SKM-1 (cell line): ENCODE data around the gene PLCXD3.

Experiments used
- DNase-seq: peaks from one replicate; lab custom pipeline; 2025; ENCODE audit not compliant: unreplicated experiment; lab: John Stamatoyannopoulos, UW

The PLCXD3 gene, protein sequence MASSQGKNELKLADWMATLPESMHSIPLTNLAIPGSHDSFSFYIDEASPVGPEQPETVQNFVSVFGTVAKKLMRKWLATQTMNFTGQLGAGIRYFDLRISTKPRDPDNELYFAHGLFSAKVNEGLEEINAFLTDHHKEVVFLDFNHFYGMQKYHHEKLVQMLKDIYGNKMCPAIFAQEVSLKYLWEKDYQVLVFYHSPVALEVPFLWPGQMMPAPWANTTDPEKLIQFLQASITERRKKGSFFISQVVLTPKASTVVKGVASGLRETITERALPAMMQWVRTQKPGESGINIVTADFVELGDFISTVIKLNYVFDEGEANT

DNA sequence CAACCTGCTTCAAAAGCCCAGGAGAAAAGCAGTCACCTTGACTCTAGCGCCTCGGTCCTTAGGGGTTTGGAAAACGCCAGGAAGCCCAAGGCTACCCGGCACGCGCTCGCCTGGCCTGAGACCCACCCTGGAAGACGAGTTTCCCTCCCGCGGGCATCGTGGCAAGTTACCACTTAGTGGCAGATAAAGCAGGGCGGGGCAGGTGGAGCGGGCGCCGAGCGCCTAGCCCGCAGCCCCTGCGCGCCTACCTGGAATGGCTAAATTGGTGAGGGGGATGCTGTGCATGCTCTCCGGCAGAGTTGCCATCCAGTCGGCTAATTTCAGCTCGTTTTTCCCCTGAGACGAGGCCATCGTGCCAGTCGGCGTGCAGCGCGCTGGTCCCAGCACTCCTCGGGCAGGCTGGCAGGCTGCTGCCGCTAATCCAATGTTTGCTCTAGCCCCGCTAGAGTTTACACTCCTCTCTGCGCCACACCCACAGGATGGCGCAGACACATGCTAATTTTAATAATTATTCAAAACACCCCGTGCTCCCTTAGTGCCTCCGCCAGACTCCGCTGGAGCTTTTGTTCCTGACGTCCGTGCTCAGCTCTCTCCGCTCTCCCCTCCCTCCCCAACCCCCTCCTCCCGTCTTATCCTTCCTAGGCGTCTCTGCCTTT lies at the start of gene PLCXD3:
TSS of gene PLCXD3 (minus strand) at position 426 of the 656 bp plus-strand sequence. CDS start at position 351, 75 bp downstream.
- DNase-seq = no peak

DNA sequence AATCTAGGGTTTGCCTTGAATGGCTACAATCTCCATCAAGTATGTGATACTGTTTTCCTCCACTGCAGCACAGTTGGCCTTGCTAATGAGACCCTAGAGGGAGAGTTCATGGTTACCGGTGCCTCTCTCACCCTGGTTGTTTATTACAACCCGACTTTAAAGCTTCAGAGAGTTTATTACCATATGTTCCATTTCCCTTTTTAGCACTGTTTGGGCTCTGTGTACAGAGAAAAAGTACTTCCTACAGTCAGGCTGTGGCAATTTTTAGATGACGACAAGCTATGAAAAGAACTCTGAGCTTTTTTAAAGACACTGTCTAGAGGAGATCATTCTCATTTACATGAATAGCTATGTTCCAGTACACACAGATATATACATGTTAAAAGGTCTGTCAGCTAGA lies 48.8 kb upstream of the PLCXD3 start:
- no peak for DNase-seq

DNA sequence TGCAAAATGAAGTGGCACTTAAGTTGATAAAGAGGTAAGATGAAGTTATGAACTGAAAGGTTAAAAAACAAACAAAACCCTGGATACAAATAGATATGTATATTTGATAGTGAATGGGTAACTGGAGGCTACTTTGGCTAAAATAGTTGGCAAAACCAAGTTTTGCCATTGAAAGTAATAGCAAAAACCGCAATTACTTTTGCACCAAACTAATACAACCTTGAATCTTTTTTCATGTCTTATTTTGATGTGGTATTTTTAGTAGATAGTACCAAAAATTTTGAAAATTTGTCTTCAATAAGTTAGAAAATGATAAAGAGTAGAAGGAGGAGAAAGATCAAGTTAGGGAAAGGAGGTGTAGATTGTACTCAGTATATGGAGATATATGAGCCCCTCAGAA lies 47.9 kb upstream of the PLCXD3 start:
- DNase-seq = no peak

DNA sequence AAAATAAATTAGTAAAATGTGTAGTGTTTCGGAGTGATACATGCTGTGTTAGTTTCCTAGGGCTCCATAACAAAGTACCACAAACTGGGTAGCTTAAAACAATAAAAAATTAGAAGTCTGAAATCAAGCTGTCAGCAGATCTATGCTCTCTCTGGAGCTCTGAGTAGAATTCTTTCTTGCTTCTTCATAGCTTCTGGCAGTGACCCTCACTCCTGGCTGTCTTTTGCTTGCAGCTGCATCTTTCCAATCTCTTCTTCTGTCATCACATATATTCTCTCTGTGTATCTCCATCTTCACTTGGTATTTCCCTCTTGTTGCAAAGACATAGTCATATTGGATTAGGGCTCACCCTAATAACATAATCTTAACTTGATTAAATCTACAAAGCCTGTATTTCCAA lies 37.6 kb upstream of the PLCXD3 start:
- no peak for DNase-seq

DNA sequence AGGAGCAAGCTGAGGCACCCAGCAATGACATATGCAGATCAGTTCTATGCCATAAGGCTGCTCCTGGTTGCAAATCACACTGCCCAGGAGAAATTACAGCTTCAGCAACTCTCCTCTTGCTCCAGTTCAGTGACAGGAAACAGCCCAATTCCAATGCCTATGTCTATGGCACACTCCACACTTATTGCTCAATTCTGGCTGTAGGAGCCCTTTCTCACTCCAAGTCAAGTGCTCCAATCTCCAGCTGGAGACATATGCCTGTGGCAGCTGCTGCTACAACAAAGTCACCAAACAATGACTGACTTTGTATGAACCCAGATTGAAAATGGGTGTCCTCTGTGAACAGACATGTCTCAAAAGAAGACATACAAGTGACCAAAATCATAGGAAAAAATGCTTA lies 31.8 kb upstream of the PLCXD3 start:
- DNase-seq = no peak

DNA sequence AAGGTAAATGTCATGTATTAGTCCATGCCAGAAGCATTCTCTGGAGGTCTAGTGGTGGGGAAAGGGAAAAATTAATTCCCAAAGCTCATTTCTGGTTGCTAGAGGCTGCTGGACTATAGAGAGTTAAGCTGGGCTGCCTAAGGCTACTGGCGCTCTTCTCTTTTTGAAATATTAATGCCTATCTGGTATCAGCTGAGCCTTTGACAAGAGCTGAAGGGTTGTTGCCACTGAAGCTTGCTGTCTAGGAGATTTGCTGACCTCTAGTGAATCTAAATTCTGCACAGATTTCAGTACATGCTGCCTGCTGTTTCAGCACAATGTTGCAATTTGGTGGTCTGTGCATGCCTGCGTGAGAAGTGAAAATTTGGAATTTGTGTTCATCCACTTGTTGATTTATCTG lies 29.1 kb upstream of the PLCXD3 start:
- DNase-seq = no peak

DNA sequence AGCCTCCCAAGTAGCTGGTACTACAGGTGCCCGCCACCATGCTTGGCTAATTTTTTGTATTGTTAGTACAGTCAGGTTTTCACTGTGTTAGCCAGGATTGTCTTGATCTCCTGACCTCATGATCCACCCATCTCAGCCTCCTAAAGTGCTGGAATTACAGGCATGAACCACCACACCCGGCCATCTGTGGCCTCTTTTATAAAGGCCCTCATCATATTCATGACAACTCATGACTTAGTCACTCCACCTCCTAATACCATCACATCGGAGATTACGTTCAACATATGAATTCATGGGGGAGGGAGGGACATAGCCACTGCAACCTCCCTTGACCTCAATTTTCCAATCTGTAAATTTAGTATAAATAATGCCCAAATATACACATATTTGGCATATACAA lies 27.2 kb upstream of the PLCXD3 start:
- DNase-seq = no peak

DNA sequence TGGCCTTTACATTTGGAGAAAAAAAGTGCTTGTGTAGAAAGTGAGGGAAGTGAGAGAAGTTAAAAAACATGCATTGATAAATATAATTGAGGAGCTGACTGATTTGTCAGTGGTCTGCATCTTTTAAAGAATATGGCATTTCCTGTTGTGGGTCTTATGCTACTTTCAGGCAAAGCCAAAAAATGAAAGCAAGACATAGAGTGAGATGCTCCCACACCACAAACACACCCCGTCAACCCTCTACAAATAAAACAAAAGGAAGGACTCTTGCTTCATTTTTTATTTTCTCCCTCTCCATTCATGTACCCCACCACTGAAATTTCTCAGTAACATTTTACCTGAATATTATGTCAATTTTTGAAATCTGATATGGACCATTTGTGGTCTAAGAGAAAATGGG lies 22.1 kb upstream of the PLCXD3 start:
- no peak for DNase-seq

DNA sequence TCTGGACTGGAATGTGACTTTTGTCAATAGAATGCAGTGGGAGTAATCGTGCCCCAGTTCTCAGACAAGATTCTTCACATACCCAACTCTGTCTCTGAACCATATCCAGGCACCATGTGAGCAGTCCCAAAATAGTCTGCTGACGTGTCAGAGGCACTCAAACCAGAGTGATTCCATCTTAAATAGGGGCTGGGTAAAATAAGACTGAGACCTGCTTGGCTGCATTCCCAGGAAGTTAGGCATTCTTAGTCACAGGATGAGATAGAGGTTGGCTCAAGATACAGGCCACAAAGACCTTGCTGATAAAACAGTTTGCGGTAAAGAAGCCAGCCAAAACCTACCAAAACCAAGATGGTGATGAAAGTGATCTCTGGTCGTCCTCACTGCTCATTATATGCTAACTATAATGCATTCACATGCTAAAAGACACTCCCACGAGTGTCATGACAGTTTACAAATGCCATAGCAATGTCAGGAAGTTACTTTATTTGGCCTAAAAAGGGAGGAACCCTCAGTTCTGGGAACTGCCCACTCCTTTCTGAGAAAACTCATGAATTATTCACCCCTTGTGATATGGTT lies 16.9 kb upstream of the PLCXD3 start:
- no peak for DNase-seq

DNA sequence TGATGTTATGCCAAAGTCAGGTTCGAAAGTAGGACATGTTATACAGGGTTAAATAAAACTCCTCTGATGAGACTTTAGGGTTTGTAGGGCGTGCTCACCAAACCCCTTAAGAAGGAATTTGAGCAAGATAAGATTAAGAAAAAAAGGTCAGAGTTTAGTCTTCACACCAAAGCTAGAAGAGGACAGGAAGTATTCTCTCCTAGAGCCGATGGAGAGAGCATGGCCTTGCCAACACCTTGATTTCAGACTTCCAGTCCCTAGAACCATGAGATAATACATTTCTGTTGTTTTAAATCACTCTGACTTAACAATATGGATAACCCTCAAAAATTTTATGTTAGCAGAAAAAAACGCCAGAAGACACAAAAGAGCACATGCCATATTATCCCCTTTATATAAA lies 16.3 kb upstream of the PLCXD3 start:
- no peak for DNase-seq

DNA sequence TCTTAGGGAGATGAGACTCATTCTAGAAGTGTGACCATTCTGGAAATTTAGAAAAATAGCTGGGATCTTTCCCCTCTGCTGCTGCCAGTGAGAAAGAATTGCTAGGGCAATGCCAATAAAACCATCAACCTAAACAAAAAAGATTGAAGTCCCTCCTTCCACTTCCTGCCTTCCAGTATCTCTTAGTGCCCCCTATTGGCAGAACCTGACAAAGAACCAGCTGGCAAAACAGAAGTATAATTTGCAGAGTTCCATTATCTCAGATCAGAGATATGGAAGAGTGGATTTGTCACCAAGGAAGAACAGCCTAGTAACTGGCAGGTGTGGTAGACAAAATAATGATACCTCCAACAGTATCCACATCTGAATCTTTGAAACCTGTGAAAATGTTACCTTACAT lies 13.8 kb upstream of the PLCXD3 start:
- DNase-seq = no peak

DNA sequence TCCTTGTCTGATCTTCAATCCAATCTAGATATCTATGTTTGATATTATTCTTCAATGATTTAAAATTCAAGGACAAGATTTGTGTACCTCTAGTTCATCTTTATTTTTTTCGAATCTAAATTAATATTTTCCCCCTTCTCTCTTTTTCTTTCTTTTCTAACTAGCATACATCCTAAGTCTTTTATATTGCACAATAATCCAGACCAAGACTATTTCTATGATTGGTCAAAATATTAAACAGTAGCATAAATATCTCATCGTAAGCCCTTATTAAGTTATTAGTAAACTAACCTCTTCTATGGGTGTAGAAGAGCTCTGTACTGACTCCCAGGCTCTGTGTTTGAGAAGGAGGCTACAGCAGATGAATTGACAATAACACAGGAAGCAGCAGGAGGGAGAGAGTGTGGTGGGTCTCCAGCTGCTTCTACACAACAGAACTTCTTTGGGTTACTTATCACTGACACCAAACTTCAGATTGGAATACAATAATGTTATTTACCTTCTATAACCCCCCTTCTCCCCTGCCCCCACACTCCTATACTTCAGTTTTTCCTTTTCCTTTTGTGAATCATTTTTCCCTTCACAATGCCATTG lies 11.9 kb upstream of the PLCXD3 start:
- no peak for DNase-seq

DNA sequence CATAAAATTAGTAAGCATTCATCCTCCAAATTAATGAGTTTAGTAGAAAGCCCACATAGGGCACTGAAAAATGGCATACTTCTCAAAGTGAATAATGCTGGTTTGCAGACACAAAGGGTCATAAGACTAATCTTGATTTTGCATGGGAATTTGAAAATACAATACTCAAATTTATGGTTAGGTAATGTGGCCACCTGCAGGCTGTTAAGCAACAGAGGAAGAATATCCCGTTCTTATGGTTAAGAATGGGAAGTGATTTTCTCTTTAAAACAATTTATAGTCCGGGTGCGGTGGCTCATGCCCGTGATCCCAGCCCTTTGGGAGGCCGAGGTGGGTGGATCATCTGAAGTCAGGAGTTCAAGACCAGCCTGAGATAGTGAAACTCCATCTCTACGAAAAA lies 9.4 kb upstream of the PLCXD3 start:
- DNase-seq = no peak

DNA sequence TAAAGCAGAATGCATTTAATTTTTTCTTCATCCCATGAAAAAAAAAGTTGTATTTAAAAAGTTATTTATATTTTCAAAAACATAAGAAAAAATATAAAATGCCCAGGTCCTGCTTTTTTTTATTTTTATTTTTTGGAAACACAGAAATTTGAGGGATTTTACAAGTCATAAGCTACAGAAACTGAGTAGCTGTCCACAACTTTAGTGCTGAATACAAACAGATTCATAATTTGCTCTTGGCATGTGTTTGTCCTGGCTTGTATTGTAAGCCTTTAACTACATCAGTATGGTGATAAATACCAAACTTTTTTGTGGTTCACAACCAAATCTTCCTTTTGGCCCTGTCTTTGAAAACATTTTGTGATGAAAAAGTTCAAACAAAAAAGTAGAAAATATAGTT lies 7.5 kb upstream of the PLCXD3 start:
- DNase-seq = no peak

DNA sequence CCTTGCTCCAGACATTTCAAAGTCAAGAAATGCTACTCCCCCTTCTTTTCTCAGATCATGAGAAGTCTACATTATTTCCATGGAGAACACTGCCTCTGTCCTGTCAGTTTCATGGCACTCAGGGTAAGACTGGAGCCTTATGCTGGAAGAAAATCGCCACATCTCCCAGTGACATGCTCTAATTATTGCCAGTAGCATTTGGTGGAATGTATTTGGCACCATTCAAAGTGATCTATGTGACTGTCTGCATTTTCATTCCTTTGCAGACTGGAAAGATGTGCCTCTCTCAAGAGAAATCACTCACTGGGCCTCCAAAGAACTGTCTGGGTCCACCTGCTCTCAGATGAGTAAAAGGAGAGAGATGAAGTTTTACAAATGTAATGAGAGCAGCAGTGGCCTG lies 840 bp upstream of the PLCXD3 start:
- DNase-seq = no peak

DNA sequence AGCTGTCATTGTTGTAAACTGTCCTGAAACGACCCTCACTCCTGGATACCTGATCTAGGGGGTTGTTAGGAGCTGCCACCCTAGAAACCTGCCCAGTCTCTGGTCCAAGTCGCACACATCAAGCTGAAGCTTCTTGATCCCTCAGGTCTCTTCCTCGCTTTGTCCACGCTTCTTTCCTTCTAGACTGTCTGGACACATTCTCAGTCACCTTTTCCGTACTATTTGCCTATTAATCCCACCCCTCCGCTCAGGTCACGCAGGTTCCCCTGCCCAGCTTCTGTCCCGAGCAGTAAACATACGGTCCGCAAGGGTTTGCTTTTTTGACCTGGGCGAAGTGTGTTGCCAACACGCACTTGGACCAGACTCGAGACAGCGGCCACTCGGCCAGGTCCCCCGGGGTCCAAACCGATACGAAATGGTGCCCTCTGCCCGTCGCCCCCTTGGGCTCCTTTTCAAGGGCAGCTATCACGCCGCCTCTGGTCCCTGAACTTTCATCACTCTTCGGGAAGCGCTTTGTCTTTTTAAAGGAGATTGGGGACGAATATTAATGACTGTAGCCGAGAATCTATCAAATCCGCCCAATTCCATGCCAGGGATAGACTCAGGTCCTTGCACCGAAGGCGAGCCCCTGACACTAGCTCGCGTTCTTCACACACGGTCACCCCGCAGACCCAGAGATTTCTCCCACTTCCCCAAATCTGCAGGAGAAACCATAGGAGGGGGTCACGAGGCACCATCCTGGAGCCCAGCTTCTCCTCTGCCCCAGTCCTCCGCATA lies 814 bp downstream of the PLCXD3 start:
- no peak for DNase-seq

DNA sequence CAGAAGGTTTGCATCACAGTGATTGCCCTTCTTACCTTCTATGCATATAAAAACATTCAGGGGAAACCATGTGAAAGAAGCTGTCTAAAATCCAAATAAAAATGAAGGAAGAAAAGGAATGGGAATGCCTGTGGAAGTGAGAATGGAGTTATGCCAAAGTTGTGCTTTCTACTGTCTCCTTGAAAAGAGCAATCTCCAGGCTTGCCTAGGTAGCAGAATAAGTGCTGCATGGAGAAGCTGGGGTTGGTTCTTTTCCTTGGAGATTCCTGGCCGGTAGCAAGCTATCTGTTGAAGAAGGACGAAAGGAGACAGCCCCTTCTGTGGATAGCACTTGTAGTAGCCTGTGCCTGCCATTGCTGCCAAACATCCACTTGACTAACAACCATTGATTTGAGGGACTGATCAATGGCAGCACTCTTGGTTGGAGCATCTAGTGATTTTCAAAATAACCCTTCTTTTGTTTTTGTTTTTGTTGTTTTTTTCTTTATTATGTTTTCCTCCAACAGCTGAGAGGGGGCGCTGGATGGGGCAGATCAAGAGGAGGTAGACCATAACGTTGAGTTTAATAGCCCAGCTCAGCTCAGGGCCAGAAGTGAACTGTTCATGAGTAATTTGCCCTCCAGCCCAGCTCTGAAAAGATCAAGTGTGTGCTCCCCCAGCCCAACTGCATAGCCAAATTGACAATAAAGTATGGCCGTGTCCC lies 1.6 kb downstream of the PLCXD3 start:
- DNase-seq = no peak

DNA sequence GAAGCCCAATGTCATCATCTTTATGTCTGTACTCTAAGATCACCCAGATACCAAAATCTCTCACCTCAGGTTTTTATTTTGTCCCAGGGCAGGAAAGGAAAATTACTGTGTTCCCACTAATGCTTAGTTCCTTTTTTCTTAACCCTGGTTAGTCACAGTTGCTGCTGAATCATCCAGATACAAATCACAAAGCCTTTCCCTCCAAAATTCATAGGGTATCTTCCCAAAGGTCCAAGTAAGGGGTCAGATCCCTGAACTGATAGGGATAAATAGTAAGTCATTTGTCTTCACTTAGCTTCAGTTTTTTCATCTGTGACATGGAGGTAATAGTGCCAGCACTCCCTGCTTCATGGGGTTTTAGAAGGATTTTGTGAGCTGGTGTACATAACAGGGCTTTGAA lies 2.2 kb downstream of the PLCXD3 start:
- DNase-seq = no peak

DNA sequence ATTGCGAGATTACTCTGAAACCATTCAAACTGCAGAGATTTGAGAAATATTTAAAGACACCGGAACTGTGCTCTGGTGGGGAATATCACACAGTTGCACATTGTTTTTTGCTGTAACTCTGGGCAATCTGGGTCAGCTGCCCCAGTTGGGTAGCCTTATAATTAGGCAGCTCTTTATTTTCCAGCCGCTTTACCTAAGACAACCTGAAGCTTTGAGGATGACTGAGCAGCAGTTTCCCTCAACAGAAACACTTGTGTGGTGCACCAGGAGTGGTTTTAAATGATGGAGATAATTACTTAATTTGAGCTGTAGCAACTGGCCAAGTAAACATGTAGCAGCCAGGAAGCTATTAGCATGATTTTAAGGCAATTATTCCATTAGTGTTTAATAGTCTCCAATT lies 2.9 kb downstream of the PLCXD3 start:
- DNase-seq = no peak

DNA sequence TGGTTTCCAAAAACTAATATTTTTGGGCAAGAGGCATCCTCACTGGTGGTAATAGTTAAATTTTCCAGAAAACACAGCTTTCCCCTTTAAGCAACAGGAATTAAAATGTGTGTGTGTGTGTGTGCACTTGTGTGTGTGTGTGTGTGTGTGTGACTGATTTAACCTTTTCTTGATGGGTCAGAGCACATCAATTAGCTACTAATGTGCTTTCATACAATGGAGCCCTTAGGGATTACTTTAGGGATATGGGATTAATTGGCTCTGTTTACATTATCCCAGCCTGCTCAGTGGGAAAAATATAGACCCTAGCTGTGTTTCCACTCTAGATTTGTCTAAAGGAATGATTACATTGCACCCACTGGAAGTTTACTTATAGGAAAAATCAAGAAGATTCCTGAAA lies 6.5 kb downstream of the PLCXD3 start:
- DNase-seq = no peak

DNA sequence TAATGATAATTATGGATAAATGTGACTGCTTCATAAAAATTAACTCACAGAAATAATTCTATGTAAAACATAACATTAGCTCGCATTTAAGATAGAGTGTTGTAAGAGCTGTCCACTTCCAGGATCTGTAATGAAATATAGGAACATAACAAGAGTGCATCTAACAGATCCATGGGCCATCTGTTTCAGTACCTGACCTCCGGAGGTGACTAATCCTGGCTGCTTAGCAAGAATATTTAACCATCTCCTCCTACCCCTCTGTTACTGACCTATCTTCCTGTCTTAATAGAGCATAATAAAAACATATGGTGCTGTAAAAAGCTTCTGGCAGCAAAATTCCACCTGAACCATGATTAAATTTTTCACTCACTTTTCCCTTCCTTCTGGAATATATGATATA lies 7.1 kb downstream of the PLCXD3 start:
- DNase-seq = no peak
